ENCODE data around the gene TEX38.

- TF ChIP-seq CTCF (IDR thresholded peaks at IDR 0.05): no peak
- TF ChIP-seq POLR2A (IDR thresholded peaks at IDR 0.05): no peak
Measured at GRCh38 chr1:46689897-46690296, 18.2 kb downstream of the TEX38 start.
